Right ventricle myocardium superior (tissue), 1 donor: ENCODE results near the gene TEX28. TPM values are rescaled to one million over a fixed set of nuclear protein-coding genes. Genes with fewer than 3 reads are reported as not detected.
"Not testable (repeated sequence)": the region's sequence is repeated elsewhere in the genome, so short reads cannot be mapped to it uniquely, and the experiment has no call there.

Source experiments
- ATAC-seq: fragments of 200-7000 bp; cut with Tn5 transposase; one replicate; pipeline ENCODE4 v1.9.1; 2020; ENCODE audit warnings: mild to moderate bottlenecking; ENCODE audit not compliant: poor library complexity
- DNase-seq: peaks from one replicate; pipeline ENCODE4 v3.0.0-alpha.2; 2020
- intact Hi-C: fragments of 100-400 bp; cut with DNase I; formaldehyde crosslinking; loops from one replicate; pipeline ENCODE4 v1.11.2; 2022
- total RNA-seq: library from RNA; stranded (reverse); fragmentation: NEBNext Ultra II Directional; extraction: Animal tissue kit (Norgen Biotek cat#: 25700); gene quantifications from one replicate; pipeline ENCODE4 v1.2.1, GENCODE V29; 2021
- donor health status: DM: no; HTN: yes; CAD: no; lungs with severe emphysema.

Gene TEX28
- total RNA-seq, 1 donor from 2014 or later: not detected

DNA sequence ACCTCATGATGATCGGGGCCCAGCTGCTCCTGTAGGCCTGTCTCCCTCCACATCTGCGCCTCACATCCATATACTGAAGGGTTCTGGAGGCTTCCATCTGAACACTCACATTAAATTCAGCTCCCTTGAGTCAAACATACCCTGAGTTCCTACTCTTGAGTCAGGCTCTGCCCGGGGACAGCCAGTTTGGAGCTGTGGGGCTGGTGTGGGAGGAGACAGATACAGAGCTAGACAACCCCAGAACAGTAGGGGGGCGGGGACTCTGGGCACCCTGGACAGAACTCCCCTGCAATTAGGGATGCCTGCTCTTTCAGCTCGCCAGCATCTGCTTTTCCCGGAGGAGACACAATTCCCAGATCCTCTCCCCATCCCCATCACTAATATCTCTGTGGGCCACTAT is 31.9 kb downstream of the TEX28 start:
- intact Hi-C loops, ATAC-seq, DNase-seq: not testable (repeated sequence)

DNA sequence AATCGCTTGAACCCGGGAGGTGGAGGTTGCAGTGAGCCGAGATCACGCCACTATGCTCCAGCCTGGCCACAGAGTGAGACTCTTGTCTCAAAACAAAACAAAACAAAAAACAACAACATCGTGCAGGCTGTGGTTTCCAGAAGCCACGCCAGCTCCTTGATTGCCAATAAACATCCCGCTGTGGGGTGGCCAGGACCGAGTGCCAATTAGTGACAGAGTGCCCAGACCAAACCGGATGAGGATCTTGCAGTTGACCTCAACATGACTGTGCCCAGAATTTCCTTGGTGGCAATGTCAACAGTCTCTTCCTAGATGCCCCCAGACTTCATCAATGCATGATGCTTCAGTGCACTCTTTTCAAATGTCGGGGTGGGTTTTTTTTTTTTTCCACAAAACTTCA is 36.2 kb downstream of the TEX28 start:
- DNase-seq, ATAC-seq, intact Hi-C loops: not testable (repeated sequence)

DNA sequence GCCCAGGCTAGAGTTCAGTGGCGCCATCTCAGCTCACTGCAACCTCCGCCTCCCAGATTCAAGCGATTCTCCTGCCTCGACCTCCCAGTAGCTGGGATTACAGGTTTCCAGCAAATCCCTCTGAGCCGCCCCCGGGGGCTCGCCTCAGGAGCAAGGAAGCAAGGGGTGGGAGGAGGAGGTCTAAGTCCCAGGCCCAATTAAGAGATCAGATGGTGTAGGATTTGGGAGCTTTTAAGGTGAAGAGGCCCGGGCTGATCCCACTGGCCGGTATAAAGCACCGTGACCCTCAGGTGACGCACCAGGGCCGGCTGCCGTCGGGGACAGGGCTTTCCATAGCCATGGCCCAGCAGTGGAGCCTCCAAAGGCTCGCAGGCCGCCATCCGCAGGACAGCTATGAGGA is 37.6 kb downstream of the TEX28 start, which contains the start of gene OPN1MW3:
TSS of gene OPN1MW3 (plus strand) at position 301 of the 400 bp plus-strand sequence. CDS start at position 339, 38 bp downstream.
- ATAC-seq, DNase-seq, intact Hi-C loops: not testable (repeated sequence)

DNA sequence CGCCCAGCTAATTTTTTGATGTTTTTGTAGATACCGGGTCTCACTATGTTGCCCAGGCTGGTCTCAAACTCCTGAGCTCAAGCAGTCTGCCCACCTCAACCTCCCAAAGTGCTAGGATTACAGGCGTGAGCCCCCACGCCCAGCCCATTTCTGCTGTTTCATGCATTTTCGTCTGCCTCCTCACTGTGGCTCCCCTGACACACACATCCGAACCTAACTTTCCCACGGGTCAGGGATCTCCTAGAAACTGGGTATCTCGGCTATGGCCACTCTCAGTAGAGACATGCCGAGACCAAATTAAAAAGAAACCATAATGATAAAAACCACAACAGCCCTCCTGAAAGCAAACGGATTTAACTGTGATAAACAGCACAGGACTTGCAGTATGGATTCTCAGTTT is 46.8 kb downstream of the TEX28 start:
- ATAC-seq, intact Hi-C loops, DNase-seq: not testable (repeated sequence)

DNA sequence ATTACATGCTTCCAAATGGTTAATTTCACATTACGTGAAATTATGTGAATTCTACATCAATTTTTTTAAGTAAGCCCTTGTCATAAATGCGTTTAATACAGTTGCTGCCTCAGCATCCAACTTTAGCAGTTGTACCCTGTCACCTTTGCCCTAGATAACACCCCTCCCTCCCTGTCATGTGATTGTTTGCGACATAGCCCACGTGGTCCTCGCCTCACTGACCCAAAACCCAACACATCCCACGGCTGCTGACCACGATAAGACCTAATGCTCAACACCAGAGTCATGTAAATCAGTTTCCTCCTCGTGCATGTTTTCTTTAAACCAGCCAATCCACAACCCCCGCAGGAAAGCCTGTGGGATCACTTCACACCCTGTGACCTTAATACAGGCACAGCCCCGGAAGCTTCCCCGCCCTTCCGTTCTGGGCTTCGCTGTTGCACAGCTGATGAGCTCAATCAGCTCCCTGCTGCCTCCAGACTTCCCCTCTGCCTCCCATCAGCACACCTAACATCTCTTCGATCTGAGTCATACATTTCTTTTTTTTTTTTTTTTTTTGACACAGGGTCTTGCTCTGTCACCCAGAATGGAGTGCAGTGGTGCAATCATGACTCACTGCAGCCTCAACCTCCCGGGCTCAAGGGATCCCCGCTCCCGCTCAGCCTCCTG is 47.4 kb downstream of the TEX28 start:
- DNase-seq, intact Hi-C loops: not testable (repeated sequence)
- ATAC-seq: peak; percentile 91

DNA sequence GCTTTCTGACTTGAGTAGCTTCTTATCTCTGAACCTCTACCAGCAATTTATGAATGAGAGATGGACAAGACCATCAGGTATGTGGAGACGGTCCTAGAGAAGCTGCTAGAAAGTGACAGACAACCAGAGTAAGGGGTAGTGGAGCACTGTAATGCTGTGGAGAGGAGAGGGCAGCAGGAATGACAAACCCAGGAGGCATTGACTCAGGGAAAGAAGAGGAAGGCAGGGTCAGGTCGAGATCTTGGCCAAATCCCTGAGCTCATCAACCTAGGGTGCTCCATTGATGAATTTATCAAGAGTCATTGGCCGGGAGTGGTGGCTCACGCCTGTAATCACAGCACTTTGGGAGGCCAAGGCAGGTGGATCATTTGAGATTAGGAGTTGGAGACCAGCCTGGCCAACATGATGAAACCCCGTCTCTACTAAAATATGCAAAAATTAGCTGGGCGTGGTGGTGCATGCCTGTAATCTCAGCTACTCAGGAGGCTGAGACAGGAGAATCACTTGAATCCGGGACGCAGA is 54.9 kb downstream of the TEX28 start:
- intact Hi-C loops, DNase-seq, ATAC-seq: not testable (repeated sequence)

DNA sequence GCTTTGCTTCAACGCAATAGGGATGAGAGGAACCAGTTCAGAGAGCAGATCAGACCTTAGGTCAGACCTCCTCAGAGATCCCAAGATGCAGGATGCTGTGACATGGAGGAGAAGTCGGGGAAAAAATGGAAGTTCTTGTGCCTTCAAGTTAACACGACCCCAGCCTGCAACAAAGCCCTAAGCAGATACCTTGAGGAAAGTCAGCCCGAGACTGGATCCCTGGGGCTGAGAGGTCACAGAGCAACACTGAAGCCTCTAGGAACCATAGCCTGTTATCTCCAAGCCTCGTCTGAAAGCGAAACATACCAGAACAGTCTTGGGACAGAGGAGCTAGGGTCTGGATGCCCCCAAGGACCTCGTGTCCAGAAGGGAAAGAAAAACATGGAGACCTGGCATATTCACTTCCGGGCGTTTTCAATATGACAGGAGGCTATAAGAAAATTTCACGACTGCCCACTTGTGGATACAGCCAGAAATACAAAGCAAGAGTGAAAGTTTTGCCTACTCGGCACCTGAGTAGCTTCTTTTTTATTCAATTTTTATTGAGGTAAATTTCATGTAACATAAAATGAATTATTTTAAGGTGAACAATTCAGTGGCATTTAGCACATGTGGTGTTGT is 55.9 kb downstream of the TEX28 start:
- ATAC-seq, DNase-seq, intact Hi-C loops: not testable (repeated sequence)

DNA sequence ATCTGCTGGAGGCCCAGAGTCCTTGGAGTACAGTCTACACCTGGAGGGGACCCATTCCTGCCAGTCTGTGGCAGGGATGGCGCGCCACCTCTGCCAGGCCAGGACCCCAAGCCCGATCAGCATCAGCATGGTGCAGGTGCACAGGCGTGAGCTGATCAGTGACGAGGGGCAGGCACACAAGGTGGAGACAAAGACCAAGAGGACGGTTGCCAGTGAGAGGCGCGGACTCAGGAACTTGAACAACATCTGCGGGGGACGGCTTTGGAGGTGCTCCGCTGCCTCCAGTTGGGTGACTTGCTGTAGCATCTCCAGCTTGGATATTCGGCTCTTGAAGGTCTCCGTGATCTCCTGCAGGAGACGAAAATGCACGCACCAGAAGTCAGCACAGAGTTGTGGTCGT is 61.3 kb downstream of the TEX28 start:
- ATAC-seq, DNase-seq, intact Hi-C loops: not testable (repeated sequence)

DNA sequence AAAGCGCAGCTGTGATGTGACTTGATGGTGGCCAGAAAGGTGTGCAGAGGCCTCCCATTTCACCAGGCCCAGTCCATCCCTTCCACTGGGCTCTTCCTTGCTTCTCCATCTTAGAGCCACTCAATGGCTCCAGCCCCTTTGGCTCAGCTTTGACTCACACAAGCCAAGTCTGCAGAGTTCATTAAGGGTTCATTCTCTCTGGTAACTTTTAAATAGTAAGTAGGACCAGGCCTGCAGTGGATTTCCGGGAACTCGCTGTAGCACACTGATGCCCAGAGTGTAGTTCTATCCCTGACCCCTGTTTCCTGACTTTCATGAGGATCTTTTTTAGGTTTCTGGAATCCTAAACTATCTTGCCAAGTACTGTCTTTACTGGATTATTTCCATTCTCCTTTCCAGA is 63.5 kb downstream of the TEX28 start:
- ATAC-seq: peak; percentile 38
- intact Hi-C loops, DNase-seq: not testable (repeated sequence)

DNA sequence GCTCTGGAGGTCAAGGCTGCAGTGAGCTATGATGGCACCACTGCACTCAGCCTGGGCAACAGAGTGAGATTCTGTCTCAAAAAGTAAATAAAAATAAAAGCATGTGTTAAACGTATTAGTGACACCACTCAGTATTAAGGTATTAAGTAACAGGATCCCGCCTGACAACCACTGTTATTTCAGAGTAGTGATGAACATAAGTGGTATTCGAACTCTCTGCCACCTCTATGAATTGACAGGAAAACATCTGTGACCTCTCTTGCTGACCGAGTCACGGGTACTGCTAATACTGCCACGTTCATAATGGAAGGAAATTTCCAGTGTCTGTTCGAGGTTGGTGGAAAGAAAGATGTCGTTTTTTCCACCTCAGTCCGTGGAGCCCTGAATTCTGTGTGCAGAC is 68.2 kb downstream of the TEX28 start:
- ATAC-seq, intact Hi-C loops, DNase-seq: not testable (repeated sequence)

DNA sequence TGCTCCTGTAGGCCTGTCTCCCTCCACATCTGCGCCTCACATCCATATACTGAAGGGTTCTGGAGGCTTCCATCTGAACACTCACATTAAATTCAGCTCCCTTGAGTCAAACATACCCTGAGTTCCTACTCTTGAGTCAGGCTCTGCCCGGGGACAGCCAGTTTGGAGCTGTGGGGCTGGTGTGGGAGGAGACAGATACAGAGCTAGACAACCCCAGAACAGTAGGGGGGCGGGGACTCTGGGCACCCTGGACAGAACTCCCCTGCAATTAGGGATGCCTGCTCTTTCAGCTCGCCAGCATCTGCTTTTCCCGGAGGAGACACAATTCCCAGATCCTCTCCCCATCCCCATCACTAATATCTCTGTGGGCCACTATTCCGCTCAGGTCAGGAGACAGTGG is 69.6 kb downstream of the TEX28 start:
- ATAC-seq, DNase-seq, intact Hi-C loops: not testable (repeated sequence)

Other genes with a start within 250 kb of the TEX28 start
- 30.5 TPM for gene MECP2, start 197.4 kb downstream of the TEX28 start, total RNA-seq
- not detected for gene OPN1LW, start 150.9 kb downstream of the TEX28 start, total RNA-seq
- not detected for gene OPN1MW, start 112.5 kb downstream of the TEX28 start, total RNA-seq
- not detected for gene OPN1MW2, start 75.4 kb downstream of the TEX28 start, total RNA-seq
- gene OPN1MW3, start 37.5 kb downstream of the TEX28 start, total RNA-seq: not detected
- gene TKTL1, start 671 bp upstream of the TEX28 start, total RNA-seq: 14.0 TPM
- 216 TPM for gene FLNA, start 79.5 kb upstream of the TEX28 start, total RNA-seq
- gene EMD, start 84.2 kb upstream of the TEX28 start, total RNA-seq: 49.2 TPM
- 2,020 TPM for gene RPL10, start 103.3 kb upstream of the TEX28 start, total RNA-seq
- 57.7 TPM for gene DNASE1L1, start 114.1 kb upstream of the TEX28 start, total RNA-seq
- gene TAFAZZIN, start 116.4 kb upstream of the TEX28 start, total RNA-seq: 36.1 TPM
- gene ATP6AP1, start 133.6 kb upstream of the TEX28 start, total RNA-seq: 74.8 TPM
- gene GDI1, start 142.0 kb upstream of the TEX28 start, total RNA-seq: 70.3 TPM
- 45.6 TPM for gene FAM50A, start 149.0 kb upstream of the TEX28 start, total RNA-seq
- gene PLXNA3, start 163.2 kb upstream of the TEX28 start, total RNA-seq: 15.0 TPM
- gene LAGE3, start 184.2 kb upstream of the TEX28 start, total RNA-seq: 18.0 TPM
- gene UBL4A, start 191.5 kb upstream of the TEX28 start, total RNA-seq: 54.7 TPM
- gene SLC10A3, start 195.5 kb upstream of the TEX28 start, total RNA-seq: 11.1 TPM
- 51.3 TPM for gene FAM3A, start 221.1 kb upstream of the TEX28 start, total RNA-seq